NCI-H510A (cell line): ENCODE measurements around the gene ALG14.
"Not testable (repeated sequence)": the region's sequence is repeated elsewhere in the genome, so short reads cannot be mapped to it uniquely, and the experiment has no call there.

ENCODE experiments used
- DNase-seq: peaks from one replicate; lab custom pipeline; 2025; lab: John Stamatoyannopoulos, UW

The ALG14 gene

GRCh38 chr1:94953746-94954145 is 119.0 kb downstream of the ALG14 start:
- no peak for DNase-seq

DNA sequence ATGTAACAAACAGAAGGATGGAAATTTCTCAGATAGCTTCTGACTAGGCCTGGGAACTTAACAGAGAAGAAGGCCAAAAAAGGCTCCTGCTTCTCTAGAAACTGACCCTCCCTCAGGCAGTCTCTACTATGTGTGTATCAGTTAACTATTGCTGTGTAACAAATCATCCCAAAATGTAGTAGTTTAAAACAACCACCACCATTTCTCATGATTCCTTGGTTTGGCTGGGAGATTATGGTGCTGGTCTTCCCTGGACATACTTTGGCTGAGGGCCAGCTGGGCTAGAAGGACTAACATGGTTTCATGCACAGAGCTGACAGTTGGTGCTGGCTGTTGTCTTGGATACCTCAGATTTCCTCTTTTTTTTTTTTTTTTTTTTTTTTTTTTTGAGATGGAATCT is 119.6 kb downstream of the ALG14 start:
- no peak for DNase-seq

- DNase-seq = no peak
Measured at GRCh38 chr1:94952539-94952938, 120.2 kb downstream of the ALG14 start.

DNA sequence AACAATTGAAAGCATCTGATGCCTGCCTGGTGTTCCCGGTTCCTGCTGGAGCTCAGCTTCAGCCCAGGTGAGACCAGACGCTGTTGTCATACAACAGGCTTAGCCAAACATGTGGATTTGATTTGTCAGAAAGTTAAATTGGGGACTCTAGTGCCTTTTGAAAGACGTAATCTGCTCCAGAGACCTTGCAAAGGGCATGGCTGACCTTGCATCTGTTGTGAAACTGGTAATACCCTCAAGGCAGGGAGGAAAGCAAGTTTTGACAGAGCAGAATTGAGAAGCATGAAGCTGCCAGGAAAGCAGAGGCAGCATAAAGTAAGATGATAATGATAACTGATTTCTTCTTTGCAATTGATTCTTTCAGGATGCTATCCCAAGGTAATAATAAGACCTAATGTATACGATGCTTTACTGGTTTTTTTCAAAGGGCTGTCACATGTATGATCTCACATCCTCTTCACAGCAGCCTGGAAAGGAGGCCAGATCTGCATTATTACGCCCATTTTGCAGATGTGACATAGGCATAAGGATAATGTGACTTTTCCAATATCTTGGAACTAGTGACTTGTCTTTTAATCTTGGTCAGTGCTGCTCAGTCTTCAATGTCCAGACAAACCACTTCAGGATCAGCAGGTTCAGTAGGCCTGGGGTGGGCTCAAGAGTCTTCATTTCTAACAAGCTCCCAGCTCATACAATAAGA is 121.1 kb downstream of the ALG14 start:
- DNase-seq = no peak

DNA sequence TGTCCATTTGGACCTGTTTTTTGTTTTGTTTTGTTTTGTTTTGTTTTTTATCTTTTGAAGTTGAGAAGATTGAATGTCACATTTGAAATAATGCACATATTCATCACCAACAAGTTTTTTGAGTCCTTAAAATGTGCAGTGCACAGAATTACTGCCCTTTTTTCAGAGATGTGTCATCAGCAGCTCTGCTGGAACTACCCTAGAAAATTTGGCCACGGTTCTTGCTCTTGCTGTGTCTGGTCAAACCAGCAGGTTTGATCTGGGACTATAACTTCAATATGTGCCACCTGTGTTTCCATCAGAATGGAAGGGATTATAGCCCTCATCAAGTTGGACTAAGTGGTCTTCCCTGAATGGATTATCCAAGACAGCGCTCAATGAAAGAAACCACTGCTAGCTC is 121.7 kb downstream of the ALG14 start:
- DNase-seq = no peak

GRCh38 chr1:94949681-94950661 is 122.8 kb downstream of the ALG14 start:
- DNase-seq = peak; percentile 63

GRCh38 chr1:94947437-94947836 is 125.3 kb downstream of the ALG14 start:
- DNase-seq = no peak

DNA sequence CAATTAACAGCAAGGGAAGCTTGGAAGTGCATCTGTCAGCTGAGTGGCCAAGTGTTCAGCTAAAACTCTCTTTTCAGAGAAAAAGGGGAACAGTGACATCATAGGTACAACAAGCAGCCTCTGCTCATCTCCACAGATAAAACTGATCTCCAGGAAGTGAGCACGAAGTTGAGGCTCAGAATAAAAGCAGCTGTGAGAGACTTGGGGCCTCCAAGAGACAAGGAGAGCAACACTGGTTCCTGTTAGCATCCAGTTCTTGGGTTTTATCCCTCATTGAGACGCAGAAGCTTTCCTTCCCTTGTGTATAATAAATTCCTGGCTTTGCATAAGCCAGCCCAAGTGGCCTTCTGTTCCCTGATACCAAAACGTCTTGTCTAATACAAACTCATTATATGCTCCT is 125.9 kb downstream of the ALG14 start:
- DNase-seq = no peak

GRCh38 chr1:94942171-94943128 is 130.3 kb downstream of the ALG14 start:
- DNase-seq = no peak

DNA sequence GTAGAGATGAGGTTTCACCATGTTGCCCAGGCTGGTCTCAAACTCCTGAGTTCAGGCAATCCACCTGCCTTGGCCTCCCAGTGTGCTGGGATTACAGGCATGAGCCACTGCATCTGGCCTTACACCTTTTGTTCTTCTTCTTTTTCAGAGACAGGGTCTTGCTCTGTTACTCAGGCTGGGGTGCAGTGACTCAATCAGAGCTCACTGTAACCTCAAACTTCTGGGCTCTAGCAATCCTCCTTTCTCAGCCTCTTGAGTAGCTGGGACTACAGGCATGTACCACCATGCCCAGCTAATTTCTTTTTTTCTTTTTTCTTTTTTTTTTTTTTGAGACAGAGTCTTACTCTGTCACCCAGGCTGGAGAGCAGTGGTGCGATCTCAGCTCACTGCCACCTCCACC is 131.3 kb downstream of the ALG14 start:
- not testable (repeated sequence) for DNase-seq

DNA sequence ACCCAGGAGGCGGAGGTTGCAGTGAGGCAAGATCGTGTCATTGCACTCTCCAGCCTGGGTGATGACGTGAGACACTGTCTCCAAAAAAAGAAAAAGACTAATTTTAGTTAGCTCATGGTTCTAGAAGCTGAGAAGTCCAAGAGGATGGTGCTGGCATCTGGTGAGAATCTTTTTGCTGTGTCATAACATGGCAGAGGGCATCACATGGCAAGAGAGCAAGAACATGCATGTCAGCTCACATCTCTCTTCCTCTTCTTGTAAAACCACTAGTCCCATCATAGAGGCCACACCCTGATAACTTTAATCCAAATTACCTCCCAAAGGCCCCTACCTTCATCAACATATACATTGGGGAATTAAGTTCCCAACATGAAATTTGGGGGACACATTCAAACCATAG is 132.0 kb downstream of the ALG14 start:
- DNase-seq = no peak

- no peak for DNase-seq
Measured at GRCh38 chr1:94937820-94938219, 134.9 kb downstream of the ALG14 start.

DNA sequence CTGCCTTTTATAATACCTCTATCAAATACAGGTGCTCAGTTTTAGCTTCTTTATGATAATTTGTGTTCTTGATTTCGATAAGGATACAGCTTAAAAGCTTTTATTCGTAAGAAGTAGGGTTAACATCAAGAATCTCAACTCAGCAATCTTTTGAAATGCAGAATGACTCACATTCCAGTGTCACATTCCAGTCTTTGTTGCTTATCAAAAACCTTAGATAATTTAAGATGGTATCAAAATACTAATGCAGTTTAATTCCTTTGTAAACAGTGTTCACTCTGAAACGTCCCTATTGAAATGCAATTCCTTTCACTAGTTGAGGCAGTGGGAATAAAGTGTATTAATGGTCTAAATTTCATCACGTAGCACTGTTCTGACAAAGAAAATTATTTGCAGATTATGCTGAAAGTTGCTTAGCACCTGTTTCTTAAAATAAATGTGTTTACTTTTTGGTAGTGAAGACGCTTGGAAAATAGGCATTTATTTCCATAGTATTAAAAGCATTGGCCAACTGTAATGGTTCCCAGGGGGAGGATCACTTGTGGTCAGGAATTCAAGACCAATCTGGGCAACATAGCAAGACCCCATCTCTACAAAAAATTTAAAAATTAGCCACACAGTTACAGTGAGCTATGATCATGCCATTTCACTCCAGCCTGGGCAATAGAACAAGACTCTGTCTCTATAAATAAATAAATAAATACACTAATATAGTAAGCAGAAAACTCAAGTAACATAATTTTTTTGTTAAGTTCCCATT is 135.7 kb downstream of the ALG14 start:
- DNase-seq = no peak

DNA sequence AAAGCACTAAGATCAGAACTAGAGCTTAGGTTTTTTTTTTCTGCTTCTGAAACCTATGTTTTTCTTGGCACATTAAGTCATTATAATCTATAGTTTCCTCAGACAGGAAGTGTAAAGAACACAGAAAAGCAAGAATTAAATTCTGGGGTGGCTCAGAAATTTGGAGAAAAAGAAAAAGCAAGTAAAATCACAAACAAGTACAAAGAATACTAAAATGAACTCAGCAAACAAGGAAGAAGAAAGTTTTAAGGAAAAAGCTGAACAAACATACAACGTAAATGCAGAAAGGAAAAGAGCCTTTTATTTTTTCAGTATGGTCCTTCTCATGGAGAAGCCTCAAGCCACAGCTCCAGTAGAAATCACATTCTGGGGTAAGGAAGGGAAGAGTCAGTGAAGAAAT is 137.3 kb downstream of the ALG14 start:
- no peak for DNase-seq

DNA sequence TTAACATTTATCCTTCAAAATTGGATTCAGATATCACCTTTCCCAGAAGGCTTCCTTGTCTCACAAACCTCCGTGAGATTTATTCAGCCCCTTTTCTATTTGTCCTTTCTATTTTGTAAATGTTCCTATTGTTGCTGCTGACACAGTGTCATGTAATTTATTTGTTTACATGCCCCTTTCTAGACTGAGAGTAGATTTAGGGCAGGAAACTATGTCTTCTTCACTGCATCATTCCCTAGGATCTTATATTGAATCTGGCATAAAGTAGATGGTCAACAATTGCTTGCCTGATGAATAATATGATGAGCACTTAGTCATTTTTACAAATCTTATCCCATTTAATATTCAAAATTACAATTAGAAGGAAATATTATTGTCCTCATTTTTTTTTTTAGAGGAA is 137.7 kb downstream of the ALG14 start:
- DNase-seq = no peak

- DNase-seq = no peak
Measured at GRCh38 chr1:94934551-94934950, 138.2 kb downstream of the ALG14 start.

- DNase-seq = no peak
Measured at GRCh38 chr1:94931254-94931841, 141.4 kb downstream of the ALG14 start.

- no peak for DNase-seq
Measured at GRCh38 chr1:94929351-94930217, 143.2 kb downstream of the ALG14 start.

- no peak for DNase-seq
Measured at GRCh38 chr1:94928293-94928939, 144.3 kb downstream of the ALG14 start.
